HepG2 (cell line): Measurements from ENCODE around the gene TWNK. TPM values are rescaled to one million over a fixed set of nuclear protein-coding genes. Genes with fewer than 3 reads are reported as not detected.

ENCODE experiments used
- CCDC6 ChIP-seq: sonication (generic); formaldehyde crosslinking; IDR thresholded peaks from 2 replicates; pipeline ENCODE4 v1.8.1; 2022; ENCODE audit warnings: mild to moderate bottlenecking, missing genetic modification reagents, moderate library complexity
- CEBPB ChIP-seq: IDR thresholded peaks from 2 replicates; pipeline ENCODE4 v1.6.1; 2011; ENCODE audit warnings: low read depth, low read length, improper control_type of control experiment, borderline replicate concordance
- DR1 ChIP-seq: sonication (generic); formaldehyde crosslinking; IDR thresholded peaks from 2 replicates; pipeline ENCODE4 v1.8.0; 2021; ENCODE audit warnings: mild to moderate bottlenecking, missing genetic modification reagents, inconsistent platforms
- ERF ChIP-seq: IDR thresholded peaks from 2 replicates; pipeline ENCODE4 v1.6.1; 2018; ENCODE audit warnings: missing biosample characterization, missing genetic modification reagents
- FOXK1 ChIP-seq: sonication (generic); formaldehyde crosslinking; IDR thresholded peaks from 2 replicates; pipeline ENCODE4 v1.4.0; 2020; ENCODE audit warnings: low read depth, missing genetic modification reagents, borderline replicate concordance
- KLF12 ChIP-seq: sonication (generic); formaldehyde crosslinking; IDR thresholded peaks from 2 replicates; pipeline ENCODE4 v1.4.0; 2020; ENCODE audit warnings: missing genetic modification reagents, borderline replicate concordance
- MATR3 ChIP-seq: sonication (generic); formaldehyde crosslinking; IDR thresholded peaks from 2 replicates; pipeline ENCODE4 v1.4.0; 2020; ENCODE audit warnings: missing genetic modification reagents
- MED8 ChIP-seq: sonication (generic); formaldehyde crosslinking; IDR thresholded peaks from 2 replicates; pipeline ENCODE4 v1.8.1; 2023; ENCODE audit warnings: mild to moderate bottlenecking, missing genetic modification reagents; ENCODE audit not compliant: insufficient replicate concordance
- PAWR ChIP-seq: sonication (generic); formaldehyde crosslinking; IDR thresholded peaks from 2 replicates; pipeline ENCODE4 v1.4.0; 2020; ENCODE audit warnings: missing genetic modification reagents, mild to moderate bottlenecking, borderline replicate concordance
- SETDB1 ChIP-seq: sonication (generic); formaldehyde crosslinking; IDR thresholded peaks from 2 replicates; pipeline ENCODE4 v1.5.1; 2020; ENCODE audit warnings: missing genetic modification reagents, mild to moderate bottlenecking, borderline replicate concordance
- SUZ12 ChIP-seq: fragments of 150-350 bp; IDR thresholded peaks from 2 replicates; pipeline ENCODE4 v1.6.1; 2014; ENCODE audit warnings: low read depth, low read length
- ZBTB20 ChIP-seq: sonication (generic); formaldehyde crosslinking; IDR thresholded peaks from 2 replicates; pipeline ENCODE4 v1.8.1; 2023; ENCODE audit warnings: missing genetic modification reagents, low read depth, mild to moderate bottlenecking, borderline replicate concordance
- ZMYM4 ChIP-seq: sonication (generic); formaldehyde crosslinking; IDR thresholded peaks from 2 replicates; pipeline ENCODE4 v1.8.1; 2023; ENCODE audit warnings: mild to moderate bottlenecking, missing genetic modification reagents
- ZNF644 ChIP-seq: IDR thresholded peaks from 2 replicates; pipeline ENCODE4 v1.6.1; 2016; ENCODE audit warnings: low read depth
- ZNF672 ChIP-seq: sonication (generic); formaldehyde crosslinking; IDR thresholded peaks from 2 replicates; pipeline ENCODE4 v1.8.1; 2022; ENCODE audit warnings: missing genetic modification reagents
- ZNF788 ChIP-seq: sonication (generic); formaldehyde crosslinking; IDR thresholded peaks from 2 replicates; pipeline ENCODE4 v1.5.0; 2020; ENCODE audit warnings: mild to moderate bottlenecking, missing genetic modification reagents, borderline replicate concordance
- ZSCAN9 ChIP-seq: IDR thresholded peaks from 2 replicates; pipeline ENCODE4 v1.6.1; 2016; ENCODE audit warnings: borderline replicate concordance
- polyA plus RNA-seq, 8 experiments: library from polyadenylated mRNA; depleted of rRNA in 3 of 8; stranded (reverse) in 7 of 8; unstranded in 1 of 8; fragments of >200 nt; fragmentation: Illumina TruSeq in 4 of 8; extraction: Trizol in 4 of 8; gene quantifications; 2 replicates each; pipeline versions ENCODE4 v1.2.1 to v1.2.3, GENCODE V29; 2011 to 2016; ENCODE audit warnings: low read depth in 4 of 8, missing spikeins in 1 of 8, mixed read lengths in 1 of 8; ENCODE audit not compliant: insufficient read depth in 1 of 8
- total RNA-seq, 5 experiments: library from RNA; depleted of rRNA; stranded (reverse); fragments of >200 nt; fragmentation: Illumina TruSeq; extraction: Trizol; gene quantifications; 2 replicates each; pipeline ENCODE4 v1.2.3, GENCODE V29; 2016; ENCODE audit warnings: low read depth in 1 of 5
- TF ChIP-seq, protein P1 (sequence below): sonication (generic); formaldehyde crosslinking; IDR thresholded peaks from 2 replicates; pipeline ENCODE4 v1.4.0; 2020; ENCODE audit warnings: missing genetic modification reagents, borderline replicate concordance
- TF ChIP-seq, protein P2 (sequence below): sonication (generic); formaldehyde crosslinking; IDR thresholded peaks from 2 replicates; pipeline ENCODE4 v1.9.0; 2021; ENCODE audit warnings: missing genetic modification reagents, borderline replicate concordance
- TF ChIP-seq, protein P3 (sequence below): IDR thresholded peaks from 2 replicates; pipeline ENCODE4 v1.6.1; 2016; ENCODE audit warnings: missing compliant biosample characterization, missing genetic modification reagents, borderline replicate concordance
- TF ChIP-seq, protein P4 (sequence below): sonication (generic); formaldehyde crosslinking; IDR thresholded peaks from 2 replicates; pipeline ENCODE4 v1.8.1; 2023; ENCODE audit warnings: missing genetic modification reagents, inconsistent platforms, borderline replicate concordance

Gene TWNK
- total and polyA plus RNA-seq, 2 of the 13 experiments (the other 11 are each of a cell fraction or from before 2014, with no cell fraction given) = 10.7 to 16.5 TPM

DNA sequence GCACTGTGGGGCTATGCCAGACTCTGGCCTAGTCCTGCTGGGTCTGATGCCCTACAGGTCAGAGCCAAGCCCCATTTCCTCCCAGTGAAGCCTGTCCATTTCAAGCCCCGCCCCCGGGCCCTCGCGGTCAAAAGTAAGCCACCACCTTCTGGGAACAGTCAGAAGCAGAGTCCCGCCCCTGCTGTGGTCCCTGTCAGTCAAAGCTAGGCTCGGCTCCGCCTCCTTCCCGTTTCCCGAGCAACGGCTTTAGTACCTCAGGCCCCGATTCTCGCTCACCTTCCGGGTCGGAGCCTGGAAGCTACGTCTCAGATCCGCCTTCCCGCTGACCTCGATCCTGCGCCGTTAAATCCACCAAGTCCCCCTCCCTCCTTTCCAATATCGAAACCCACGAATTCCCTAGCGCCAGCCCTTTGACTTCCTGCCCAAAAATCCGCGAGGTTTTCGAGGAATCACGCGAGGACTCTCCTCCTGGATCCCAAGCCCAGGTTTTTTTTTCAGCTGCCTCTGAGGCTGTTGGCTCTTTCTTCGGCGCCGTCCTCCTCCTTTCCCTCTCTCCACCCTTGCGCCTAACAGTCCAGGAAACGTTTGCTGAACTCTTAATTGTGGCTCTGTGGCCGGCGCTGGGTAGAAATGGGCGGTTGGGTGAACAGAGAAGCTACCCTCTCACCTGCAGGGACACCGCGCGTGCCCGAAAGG, 55.5 kb downstream of the TWNK start (continued):
- TF ChIP-seq, protein P1, sequence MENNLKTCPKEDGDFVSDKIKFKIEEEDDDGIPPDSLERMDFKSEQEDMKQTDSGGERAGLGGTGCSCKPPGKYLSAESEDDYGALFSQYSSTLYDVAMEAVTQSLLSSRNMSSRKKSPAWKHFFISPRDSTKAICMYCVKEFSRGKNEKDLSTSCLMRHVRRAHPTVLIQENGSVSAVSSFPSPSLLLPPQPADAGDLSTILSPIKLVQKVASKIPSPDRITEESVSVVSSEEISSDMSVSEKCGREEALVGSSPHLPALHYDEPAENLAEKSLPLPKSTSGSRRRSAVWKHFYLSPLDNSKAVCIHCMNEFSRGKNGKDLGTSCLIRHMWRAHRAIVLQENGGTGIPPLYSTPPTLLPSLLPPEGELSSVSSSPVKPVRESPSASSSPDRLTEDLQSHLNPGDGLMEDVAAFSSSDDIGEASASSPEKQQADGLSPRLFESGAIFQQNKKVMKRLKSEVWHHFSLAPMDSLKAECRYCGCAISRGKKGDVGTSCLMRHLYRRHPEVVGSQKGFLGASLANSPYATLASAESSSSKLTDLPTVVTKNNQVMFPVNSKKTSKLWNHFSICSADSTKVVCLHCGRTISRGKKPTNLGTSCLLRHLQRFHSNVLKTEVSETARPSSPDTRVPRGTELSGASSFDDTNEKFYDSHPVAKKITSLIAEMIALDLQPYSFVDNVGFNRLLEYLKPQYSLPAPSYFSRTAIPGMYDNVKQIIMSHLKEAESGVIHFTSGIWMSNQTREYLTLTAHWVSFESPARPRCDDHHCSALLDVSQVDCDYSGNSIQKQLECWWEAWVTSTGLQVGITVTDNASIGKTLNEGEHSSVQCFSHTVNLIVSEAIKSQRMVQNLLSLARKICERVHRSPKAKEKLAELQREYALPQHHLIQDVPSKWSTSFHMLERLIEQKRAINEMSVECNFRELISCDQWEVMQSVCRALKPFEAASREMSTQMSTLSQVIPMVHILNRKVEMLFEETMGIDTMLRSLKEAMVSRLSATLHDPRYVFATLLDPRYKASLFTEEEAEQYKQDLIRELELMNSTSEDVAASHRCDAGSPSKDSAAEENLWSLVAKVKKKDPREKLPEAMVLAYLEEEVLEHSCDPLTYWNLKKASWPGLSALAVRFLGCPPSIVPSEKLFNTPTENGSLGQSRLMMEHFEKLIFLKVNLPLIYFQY (CRISPR knock-in tag) = 0 out of 2 replicates have a peak, but pooled peaks have one; percentile 36
- TF ChIP-seq FOXK1 (CRISPR knock-in tag) = no peak
- no peak for TF ChIP-seq PAWR (CRISPR knock-in tag)
- TF ChIP-seq ZNF644 (CRISPR knock-in tag) = no peak
- no peak for TF ChIP-seq KLF12 (CRISPR knock-in tag)
- TF ChIP-seq SUZ12 = no peak
- TF ChIP-seq ZBTB20 (CRISPR knock-in tag) = no peak
- no peak for TF ChIP-seq ZNF788
- no peak for TF ChIP-seq ZSCAN9 (CRISPR knock-in tag)
- no peak for TF ChIP-seq MATR3 (CRISPR knock-in tag)
- TF ChIP-seq MED8 (CRISPR knock-in tag) = no peak
- TF ChIP-seq SETDB1 (CRISPR knock-in tag) = 0 out of 2 replicates have a peak, but pooled peaks have one; percentile 58
- TF ChIP-seq, protein P2, sequence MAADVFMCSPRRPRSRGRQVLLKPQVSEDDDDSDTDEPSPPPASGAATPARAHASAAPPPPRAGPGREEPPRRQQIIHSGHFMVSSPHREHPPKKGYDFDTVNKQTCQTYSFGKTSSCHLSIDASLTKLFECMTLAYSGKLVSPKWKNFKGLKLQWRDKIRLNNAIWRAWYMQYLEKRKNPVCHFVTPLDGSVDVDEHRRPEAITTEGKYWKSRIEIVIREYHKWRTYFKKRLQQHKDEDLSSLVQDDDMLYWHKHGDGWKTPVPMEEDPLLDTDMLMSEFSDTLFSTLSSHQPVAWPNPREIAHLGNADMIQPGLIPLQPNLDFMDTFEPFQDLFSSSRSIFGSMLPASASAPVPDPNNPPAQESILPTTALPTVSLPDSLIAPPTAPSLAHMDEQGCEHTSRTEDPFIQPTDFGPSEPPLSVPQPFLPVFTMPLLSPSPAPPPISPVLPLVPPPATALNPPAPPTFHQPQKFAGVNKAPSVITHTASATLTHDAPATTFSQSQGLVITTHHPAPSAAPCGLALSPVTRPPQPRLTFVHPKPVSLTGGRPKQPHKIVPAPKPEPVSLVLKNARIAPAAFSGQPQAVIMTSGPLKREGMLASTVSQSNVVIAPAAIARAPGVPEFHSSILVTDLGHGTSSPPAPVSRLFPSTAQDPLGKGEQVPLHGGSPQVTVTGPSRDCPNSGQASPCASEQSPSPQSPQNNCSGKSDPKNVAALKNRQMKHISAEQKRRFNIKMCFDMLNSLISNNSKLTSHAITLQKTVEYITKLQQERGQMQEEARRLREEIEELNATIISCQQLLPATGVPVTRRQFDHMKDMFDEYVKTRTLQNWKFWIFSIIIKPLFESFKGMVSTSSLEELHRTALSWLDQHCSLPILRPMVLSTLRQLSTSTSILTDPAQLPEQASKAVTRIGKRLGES (CRISPR knock-in tag) = no peak
- TF ChIP-seq, protein P3, sequence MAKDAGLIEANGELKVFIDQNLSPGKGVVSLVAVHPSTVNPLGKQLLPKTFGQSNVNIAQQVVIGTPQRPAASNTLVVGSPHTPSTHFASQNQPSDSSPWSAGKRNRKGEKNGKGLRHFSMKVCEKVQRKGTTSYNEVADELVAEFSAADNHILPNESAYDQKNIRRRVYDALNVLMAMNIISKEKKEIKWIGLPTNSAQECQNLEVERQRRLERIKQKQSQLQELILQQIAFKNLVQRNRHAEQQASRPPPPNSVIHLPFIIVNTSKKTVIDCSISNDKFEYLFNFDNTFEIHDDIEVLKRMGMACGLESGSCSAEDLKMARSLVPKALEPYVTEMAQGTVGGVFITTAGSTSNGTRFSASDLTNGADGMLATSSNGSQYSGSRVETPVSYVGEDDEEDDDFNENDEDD (CRISPR knock-in tag) = peak; percentile 21; the same call in 1 of the 2 replicates
- TF ChIP-seq ZMYM4 (CRISPR knock-in tag) = peak; percentile 32; the same call in 1 of the 2 replicates
- TF ChIP-seq, protein P4, sequence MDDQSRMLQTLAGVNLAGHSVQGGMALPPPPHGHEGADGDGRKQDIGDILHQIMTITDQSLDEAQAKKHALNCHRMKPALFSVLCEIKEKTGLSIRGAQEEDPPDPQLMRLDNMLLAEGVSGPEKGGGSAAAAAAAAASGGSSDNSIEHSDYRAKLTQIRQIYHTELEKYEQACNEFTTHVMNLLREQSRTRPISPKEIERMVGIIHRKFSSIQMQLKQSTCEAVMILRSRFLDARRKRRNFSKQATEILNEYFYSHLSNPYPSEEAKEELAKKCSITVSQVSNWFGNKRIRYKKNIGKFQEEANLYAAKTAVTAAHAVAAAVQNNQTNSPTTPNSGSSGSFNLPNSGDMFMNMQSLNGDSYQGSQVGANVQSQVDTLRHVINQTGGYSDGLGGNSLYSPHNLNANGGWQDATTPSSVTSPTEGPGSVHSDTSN = no peak
- peak; percentile 58 for TF ChIP-seq ERF (CRISPR knock-in tag)
- TF ChIP-seq ZNF672 = no peak
- peak; percentile 72 for TF ChIP-seq DR1 (CRISPR knock-in tag)
- 0 out of 2 replicates have a peak, but pooled peaks have one; percentile 41 for TF ChIP-seq CCDC6 (CRISPR knock-in tag)
- no peak for TF ChIP-seq CEBPB
